Measurements from ENCODE around the gene NPAS4. TPM values are rescaled to one million over a fixed set of nuclear protein-coding genes. Genes with fewer than 3 reads are reported as not detected.

The NPAS4 gene
- total RNA-seq, 1 experiment from 2014 or later = not detected

GRCh38 chr11:66470015-66470414 lies 49.2 kb downstream of the NPAS4 start:
- intact Hi-C loops (cut with micrococcal nuclease) = no loop called here
- TF ChIP-seq CTCF (IDR thresholded peaks at IDR 0.05; ENCODE audit: unreplicated experiment) = no peak
- Mint-ChIP-seq H3K9me3 (ENCODE audit: unreplicated experiment) (no peaks in the 10 kb centered on the region), H3K4me1 (ENCODE audit: insufficient read depth, unreplicated experiment) (no peaks in the 10 kb centered on the region), H3K36me3 (ENCODE audit: insufficient read depth, unreplicated experiment) (peaks cover 18% of the 10 kb centered on the region), H3K27ac (ENCODE audit: low read depth, unreplicated experiment) (no peak overlapping the region), H3K4me3 (ENCODE audit: unreplicated experiment) (no peak overlapping the region), H3K27me3 (ENCODE audit: insufficient read depth, unreplicated experiment) (no peaks in the 10 kb centered on the region)
- no TSS peak for BruUV-seq (replicated peaks)
- no peak for DNase-seq (ENCODE audit: unreplicated experiment)
- ChIA-PET CTCF (interaction anchor here (0.6 to 1.4 kb wide), 2 partner anchors 8 to 673 kb away, joined by 3 to 9 read pairs; no protein-coding TSS in a partner anchor), POLR2A (interaction anchor here (1.3 kb wide), 1 partner anchor 31 kb away, joined by 4 read pairs; the partner anchor contains the start of gene MRPL11)

GRCh38 chr11:66471142-66471541 lies 50.3 kb downstream of the NPAS4 start:
- no peaks in the 10 kb centered on the region for H3K4me1 Mint-ChIP-seq (ENCODE audit: insufficient read depth, unreplicated experiment)
- ChIA-PET CTCF (interaction anchor here (1.0 kb wide), 1 partner anchor 918 kb away, joined by 4 read pairs; no protein-coding TSS in a partner anchor), POLR2A (interaction anchor here (0.6 to 1.2 kb wide), 2 partner anchors 9 to 363 kb away, joined by 3 to 5 read pairs; partner anchors contain the start of gene DPP3)
- no peaks in the 10 kb centered on the region for H3K9me3 Mint-ChIP-seq (ENCODE audit: unreplicated experiment)
- no TSS peak for BruUV-seq (replicated peaks)
- H3K27ac Mint-ChIP-seq (ENCODE audit: low read depth, unreplicated experiment) = no peak overlapping the region
- TF ChIP-seq CTCF (IDR thresholded peaks at IDR 0.05; ENCODE audit: unreplicated experiment) = no peak
- peaks cover 18% of the 10 kb centered on the region for H3K36me3 Mint-ChIP-seq (ENCODE audit: insufficient read depth, unreplicated experiment)
- intact Hi-C loops (cut with micrococcal nuclease) = no loop called here
- no peaks in the 10 kb centered on the region for H3K27me3 Mint-ChIP-seq (ENCODE audit: insufficient read depth, unreplicated experiment)
- no peak for DNase-seq (ENCODE audit: unreplicated experiment)
- no peak overlapping the region for H3K4me3 Mint-ChIP-seq (ENCODE audit: unreplicated experiment)

- POLR2A ChIA-PET = interaction anchor here (0.9 kb wide), 2 partner anchors 54 to 145 kb away, joined by 3 read pairs; partner anchors contain the start of gene RBM14
- CTCF ChIA-PET = interaction anchor here (0.6 to 1.1 kb wide), 4 partner anchors 37 to 917 kb away, joined by 4 to 5 read pairs (median 4); no protein-coding TSS in a partner anchor
- BruUV-seq (replicated peaks) = no TSS peak
- Mint-ChIP-seq H3K27ac (ENCODE audit: low read depth, unreplicated experiment) (no peak overlapping the region), H3K4me3 (ENCODE audit: unreplicated experiment) (no peak overlapping the region), H3K27me3 (ENCODE audit: insufficient read depth, unreplicated experiment) (no peaks in the 10 kb centered on the region), H3K4me1 (ENCODE audit: insufficient read depth, unreplicated experiment) (no peaks in the 10 kb centered on the region), H3K36me3 (ENCODE audit: insufficient read depth, unreplicated experiment) (peaks cover 27% of the 10 kb centered on the region), H3K9me3 (ENCODE audit: unreplicated experiment) (no peaks in the 10 kb centered on the region)
- intact Hi-C loops (cut with micrococcal nuclease) = no loop called here
- no peak for DNase-seq (ENCODE audit: unreplicated experiment)
- TF ChIP-seq CTCF (IDR thresholded peaks at IDR 0.05; ENCODE audit: unreplicated experiment) = no peak
Measured at GRCh38 chr11:66472054-66472453, 51.2 kb downstream of the NPAS4 start.

GRCh38 chr11:66473167-66473566 lies 52.3 kb downstream of the NPAS4 start:
- Mint-ChIP-seq H3K4me3 (ENCODE audit: unreplicated experiment) (no peak overlapping the region), H3K4me1 (ENCODE audit: insufficient read depth, unreplicated experiment) (peaks cover 8% of the 10 kb centered on the region), H3K27me3 (ENCODE audit: insufficient read depth, unreplicated experiment) (no peaks in the 10 kb centered on the region), H3K9me3 (ENCODE audit: unreplicated experiment) (no peaks in the 10 kb centered on the region), H3K36me3 (ENCODE audit: insufficient read depth, unreplicated experiment) (peaks cover 27% of the 10 kb centered on the region), H3K27ac (ENCODE audit: low read depth, unreplicated experiment) (no peak overlapping the region)
- ChIA-PET CTCF (no interaction called here), POLR2A (interaction anchor here (0.6 kb wide), 2 partner anchors 191 to 275 kb away, joined by 4 to 5 read pairs; no protein-coding TSS in a partner anchor)
- intact Hi-C loops (cut with micrococcal nuclease) = no loop called here
- BruUV-seq (replicated peaks) = no TSS peak
- no peak for DNase-seq (ENCODE audit: unreplicated experiment)
- no peak for TF ChIP-seq CTCF (IDR thresholded peaks at IDR 0.05; ENCODE audit: unreplicated experiment)

All from MCF 10A (cell line).